HEK293 (cell line): ENCODE data around the gene PRR14L.

ENCODE experiments used
- AEBP2 ChIP-seq: fragments of 450-650 bp; formaldehyde crosslinking; IDR thresholded peaks from 2 replicates; pipeline ENCODE4 v1.5.1; 2016; ENCODE audit warnings: missing biosample characterization, missing genetic modification characterization, borderline replicate concordance
- CTCF ChIP-seq: fragments of 450-650 bp; formaldehyde crosslinking; IDR thresholded peaks from 2 replicates; pipeline ENCODE4 v1.5.1; 2016; ENCODE audit warnings: missing biosample characterization, missing genetic modification characterization
- GLI2 ChIP-seq: fragments of 450-650 bp; formaldehyde crosslinking; IDR thresholded peaks from 2 replicates; pipeline ENCODE4; 2017; ENCODE audit warnings: missing biosample characterization, missing genetic modification characterization, low read depth, borderline replicate concordance
- IKZF3 ChIP-seq: fragments of 450-650 bp; IDR thresholded peaks from 2 replicates; pipeline ENCODE4 v1.5.0; 2018; ENCODE audit warnings: missing biosample characterization, mild to moderate bottlenecking, missing genetic modification characterization, moderate library complexity
- ZBTB20 ChIP-seq: fragments of 450-650 bp; formaldehyde crosslinking; IDR thresholded peaks from 2 replicates; pipeline ENCODE4 v1.5.1; 2016; ENCODE audit warnings: missing biosample characterization, missing genetic modification characterization
- ZFP69B ChIP-seq: fragments of 450-650 bp; formaldehyde crosslinking; IDR thresholded peaks from 2 replicates; pipeline ENCODE4 v1.5.1; 2016; ENCODE audit warnings: missing biosample characterization, missing genetic modification characterization
- ZIC2 ChIP-seq: fragments of 450-650 bp; formaldehyde crosslinking; IDR thresholded peaks from 2 replicates; pipeline ENCODE4 v1.5.1; 2016; ENCODE audit warnings: missing biosample characterization, missing genetic modification characterization
- ZNF24 ChIP-seq: fragments of 450-650 bp; formaldehyde crosslinking; IDR thresholded peaks from 2 replicates; pipeline ENCODE4 v1.5.1; 2016; ENCODE audit warnings: missing biosample characterization, missing genetic modification characterization
- ZNF302 ChIP-seq: fragments of 450-650 bp; formaldehyde crosslinking; IDR thresholded peaks from 2 replicates; pipeline ENCODE4 v1.5.1; 2016; ENCODE audit warnings: missing biosample characterization, missing genetic modification characterization, low read depth
- ZNF335 ChIP-seq: fragments of 450-650 bp; formaldehyde crosslinking; conservative IDR thresholded peaks from 2 replicates; pipeline ENCODE4 v1.5.1; 2016; ENCODE audit warnings: missing biosample characterization, missing genetic modification characterization
- ZNF37A ChIP-seq: fragments of 450-650 bp; IDR thresholded peaks from 2 replicates; pipeline ENCODE4 v1.5.1; 2018; ENCODE audit warnings: missing biosample characterization, missing genetic modification characterization
- ZNF510 ChIP-seq: fragments of 450-650 bp; formaldehyde crosslinking; IDR thresholded peaks from 2 replicates; pipeline ENCODE4 v1.5.1; 2018; ENCODE audit warnings: mild to moderate bottlenecking, missing genetic modification characterization, missing biosample characterization; ENCODE audit not compliant: insufficient replicate concordance
- ZSCAN30 ChIP-seq: fragments of 450-650 bp; IDR thresholded peaks from 2 replicates; pipeline ENCODE4 v1.5.1; 2018; ENCODE audit warnings: missing biosample characterization, mild to moderate bottlenecking, missing genetic modification characterization, moderate library complexity
- TF ChIP-seq, protein P1 (sequence below): fragments of 450-650 bp; formaldehyde crosslinking; IDR thresholded peaks from 2 replicates; pipeline ENCODE4 v1.5.1; 2016; ENCODE audit warnings: missing biosample characterization, missing genetic modification characterization

- TF ChIP-seq ZNF302 (tag by site-specific recombination): no peak
- TF ChIP-seq CTCF: no peak
- TF ChIP-seq ZSCAN30 (tag by site-specific recombination): no peak
- no peak for TF ChIP-seq ZFP69B (tag by site-specific recombination)
- no peak for TF ChIP-seq ZBTB20 (tag by site-specific recombination)
- no peak for TF ChIP-seq ZNF510
- no peak for TF ChIP-seq AEBP2 (tag by site-specific recombination)
- TF ChIP-seq ZIC2: no peak
- TF ChIP-seq, protein P1, sequence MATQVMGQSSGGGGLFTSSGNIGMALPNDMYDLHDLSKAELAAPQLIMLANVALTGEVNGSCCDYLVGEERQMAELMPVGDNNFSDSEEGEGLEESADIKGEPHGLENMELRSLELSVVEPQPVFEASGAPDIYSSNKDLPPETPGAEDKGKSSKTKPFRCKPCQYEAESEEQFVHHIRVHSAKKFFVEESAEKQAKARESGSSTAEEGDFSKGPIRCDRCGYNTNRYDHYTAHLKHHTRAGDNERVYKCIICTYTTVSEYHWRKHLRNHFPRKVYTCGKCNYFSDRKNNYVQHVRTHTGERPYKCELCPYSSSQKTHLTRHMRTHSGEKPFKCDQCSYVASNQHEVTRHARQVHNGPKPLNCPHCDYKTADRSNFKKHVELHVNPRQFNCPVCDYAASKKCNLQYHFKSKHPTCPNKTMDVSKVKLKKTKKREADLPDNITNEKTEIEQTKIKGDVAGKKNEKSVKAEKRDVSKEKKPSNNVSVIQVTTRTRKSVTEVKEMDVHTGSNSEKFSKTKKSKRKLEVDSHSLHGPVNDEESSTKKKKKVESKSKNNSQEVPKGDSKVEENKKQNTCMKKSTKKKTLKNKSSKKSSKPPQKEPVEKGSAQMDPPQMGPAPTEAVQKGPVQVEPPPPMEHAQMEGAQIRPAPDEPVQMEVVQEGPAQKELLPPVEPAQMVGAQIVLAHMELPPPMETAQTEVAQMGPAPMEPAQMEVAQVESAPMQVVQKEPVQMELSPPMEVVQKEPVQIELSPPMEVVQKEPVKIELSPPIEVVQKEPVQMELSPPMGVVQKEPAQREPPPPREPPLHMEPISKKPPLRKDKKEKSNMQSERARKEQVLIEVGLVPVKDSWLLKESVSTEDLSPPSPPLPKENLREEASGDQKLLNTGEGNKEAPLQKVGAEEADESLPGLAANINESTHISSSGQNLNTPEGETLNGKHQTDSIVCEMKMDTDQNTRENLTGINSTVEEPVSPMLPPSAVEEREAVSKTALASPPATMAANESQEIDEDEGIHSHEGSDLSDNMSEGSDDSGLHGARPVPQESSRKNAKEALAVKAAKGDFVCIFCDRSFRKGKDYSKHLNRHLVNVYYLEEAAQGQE (tag by site-specific recombination): no peak
- TF ChIP-seq ZNF37A (tag by site-specific recombination): no peak
- TF ChIP-seq ZNF335: no peak
- TF ChIP-seq GLI2 (tag by site-specific recombination): no peak
- TF ChIP-seq ZNF24 (tag by site-specific recombination): no peak
- TF ChIP-seq IKZF3 (tag by site-specific recombination): no peak
Measured at GRCh38 chr22:31653944-31654343, 96.0 kb downstream of the PRR14L start.
